GM10847 (cell line): ENCODE measurements around the gene BEGAIN.

Experiments
- POLR2A ChIP-seq: IDR thresholded peaks from 2 replicates; pipeline ENCODE4 v1.6.1; 2011; ENCODE audit not compliant: insufficient read length; ENCODE audit errors: extremely low read depth

BEGAIN gene

DNA sequence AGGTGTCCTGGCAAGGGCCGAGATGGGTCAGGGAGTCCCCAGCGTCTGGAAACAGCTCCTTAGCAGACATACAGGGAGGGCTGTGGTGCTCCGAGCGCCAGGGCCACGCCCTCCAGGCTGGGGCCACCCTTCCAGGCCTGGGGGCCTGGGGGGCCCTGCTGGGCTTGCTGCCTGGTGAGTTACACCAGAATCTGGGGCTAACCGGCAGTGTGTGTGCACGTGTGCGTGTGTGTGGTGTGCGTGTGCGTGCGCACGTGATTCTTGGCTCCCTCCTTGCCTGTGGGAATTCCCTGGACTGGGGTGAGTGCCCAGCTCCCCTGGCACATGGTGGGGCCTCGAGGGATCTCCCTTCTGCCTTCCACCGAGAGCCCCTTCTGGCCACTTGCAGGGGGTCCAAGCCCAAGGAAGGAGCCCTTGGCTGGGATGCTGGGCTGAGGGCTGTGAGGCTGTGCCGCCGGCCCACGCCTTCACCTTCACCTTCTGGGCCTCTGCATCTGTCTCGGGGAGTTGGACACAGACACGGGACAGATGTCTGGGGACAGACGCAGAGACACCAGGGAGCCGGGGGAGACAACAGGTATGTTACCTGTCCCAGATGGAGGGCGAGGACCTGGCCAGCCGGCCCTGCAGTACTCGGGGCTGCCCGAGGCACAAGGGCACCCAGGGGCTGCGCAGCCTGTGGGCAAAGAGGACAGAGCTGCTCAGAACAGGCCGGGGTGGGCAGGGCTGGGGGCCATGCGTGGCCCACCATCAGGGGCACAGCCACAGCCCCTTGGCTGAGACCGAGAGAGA lies 37.2 kb downstream of the BEGAIN start:
- no peak for TF ChIP-seq POLR2A

- no peak for TF ChIP-seq POLR2A
These were observed 38.3 kb downstream of the BEGAIN start for GRCh38 chr14:100548939-100549338.

DNA sequence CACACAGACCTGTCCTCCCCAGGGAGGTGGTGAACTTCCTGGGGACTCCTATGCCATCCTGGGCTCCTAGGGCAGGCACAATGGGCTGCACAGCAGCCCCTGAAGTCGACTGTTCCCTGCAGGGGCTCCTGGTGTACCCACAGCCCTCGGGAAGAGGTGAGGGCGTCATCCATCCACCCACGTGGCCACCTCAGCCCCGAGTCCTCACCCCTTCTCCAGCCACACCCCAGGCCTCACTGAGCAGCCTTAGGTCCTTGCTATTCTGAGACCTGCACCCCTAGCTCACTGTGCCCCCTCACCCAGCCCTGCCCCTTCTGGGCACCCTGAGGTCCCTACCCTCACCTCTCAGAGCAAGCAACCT lies 38.9 kb downstream of the BEGAIN start:
- no peak for TF ChIP-seq POLR2A

DNA sequence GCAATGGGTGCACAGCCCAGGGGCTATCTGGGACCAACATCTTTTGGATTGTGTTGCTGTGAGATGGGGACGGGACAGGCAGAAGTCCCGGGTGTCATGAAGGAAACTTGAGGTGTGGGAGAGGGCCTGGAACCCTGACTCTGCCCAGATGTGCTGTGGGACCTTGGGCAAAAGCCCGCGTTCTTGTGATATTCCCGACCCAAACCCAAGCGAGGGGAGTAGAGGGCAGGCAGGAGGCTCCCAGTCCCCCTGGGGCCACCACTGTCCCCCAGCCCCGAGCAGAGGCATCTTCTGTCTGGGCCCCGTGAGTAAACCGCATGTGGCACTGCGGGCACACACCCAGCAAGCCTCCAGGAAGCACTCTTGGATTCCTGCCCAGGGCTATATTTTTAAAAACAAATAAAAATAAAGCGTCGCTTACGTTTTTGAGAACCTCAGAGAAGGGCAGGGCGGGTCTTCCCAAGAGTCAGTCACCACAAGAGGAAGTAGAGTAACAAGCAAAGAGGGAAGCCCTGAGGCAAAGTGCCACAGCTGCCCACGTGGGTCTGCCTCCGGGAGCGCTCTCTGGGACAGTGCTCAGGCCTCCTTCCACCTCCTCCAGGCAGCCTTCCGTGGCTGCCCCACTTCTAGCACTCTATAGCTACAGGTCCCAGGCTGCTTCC lies 39.5 kb downstream of the BEGAIN start:
- no peak for TF ChIP-seq POLR2A

DNA sequence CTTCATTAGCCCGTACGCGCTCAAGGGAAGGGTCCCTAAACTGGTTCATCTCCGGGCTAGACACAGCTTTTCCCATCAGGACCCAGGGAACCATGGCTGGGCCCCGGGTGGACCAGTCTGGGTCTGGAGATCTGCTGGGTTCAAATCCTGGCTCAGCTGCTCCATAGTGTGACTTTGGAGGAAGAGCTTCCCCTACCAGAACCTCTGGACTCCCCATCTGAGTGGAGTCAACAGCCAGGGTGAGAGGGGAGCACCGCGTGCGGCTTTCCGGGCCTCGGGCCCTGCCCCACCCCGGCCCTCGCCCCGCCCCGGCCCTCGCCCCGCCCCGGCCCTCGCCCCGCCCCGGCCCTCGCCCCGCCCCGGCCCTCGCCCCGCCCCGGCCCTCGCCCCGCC lies 41.2 kb downstream of the BEGAIN start:
- no peak for TF ChIP-seq POLR2A

- TF ChIP-seq POLR2A, result no peak
These were observed 41.9 kb downstream of the BEGAIN start for GRCh38 chr14:100545359-100545758.

GRCh38 chr14:100544506-100545141 lies 42.6 kb downstream of the BEGAIN start:
- TF ChIP-seq POLR2A, result no peak

- TF ChIP-seq POLR2A, result no peak
These were observed 43.5 kb downstream of the BEGAIN start for GRCh38 chr14:100543471-100544455.

- TF ChIP-seq POLR2A, result no peak
These were observed 44.5 kb downstream of the BEGAIN start for GRCh38 chr14:100542619-100543205.

GRCh38 chr14:100541621-100542560 lies 45.3 kb downstream of the BEGAIN start:
- no peak for TF ChIP-seq POLR2A

- TF ChIP-seq POLR2A, result no peak
These were observed 46.1 kb downstream of the BEGAIN start for GRCh38 chr14:100540926-100541620.

DNA sequence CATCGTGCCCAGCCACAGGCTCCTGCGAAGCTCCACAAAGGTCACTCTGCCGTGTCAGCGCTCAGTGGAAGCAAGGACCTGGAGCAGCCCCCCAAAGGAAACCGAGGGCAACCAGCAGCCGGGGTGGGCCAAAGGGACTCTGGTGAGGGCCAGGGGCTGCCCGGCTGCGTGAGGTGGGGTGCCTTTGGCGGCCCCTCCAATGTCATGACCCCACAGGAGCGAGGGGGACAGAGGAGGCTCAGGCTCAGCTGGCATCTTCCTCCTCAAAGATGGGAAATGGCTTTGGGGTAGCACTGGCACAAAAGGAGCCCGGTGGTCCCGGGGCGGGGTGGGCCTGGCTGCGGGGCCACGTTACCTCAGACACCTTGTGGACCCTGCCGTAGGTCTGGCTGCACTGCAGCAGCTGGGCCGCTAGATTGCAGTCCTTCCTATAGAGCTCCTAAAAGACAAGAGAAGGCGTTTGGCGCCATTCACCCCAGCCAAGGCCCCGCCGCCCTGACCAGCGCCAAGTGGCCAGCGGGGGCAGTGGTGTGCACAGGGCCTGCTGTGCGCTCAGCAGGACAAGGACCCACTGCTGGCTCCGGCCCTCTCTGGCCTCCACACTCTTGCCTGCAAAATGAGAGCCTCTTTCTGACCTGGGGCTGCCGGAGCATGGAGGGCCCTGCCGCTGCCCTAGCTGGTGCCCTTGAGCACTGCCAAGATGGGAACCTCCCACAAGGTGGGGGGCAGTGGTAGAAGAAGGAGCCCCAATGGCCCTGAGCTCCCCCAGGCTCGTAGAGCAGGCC lies 46.9 kb downstream of the BEGAIN start:
- TF ChIP-seq POLR2A, result no peak
